GM12801 (cell line): Measurements from ENCODE around the gene MAD1L1.

Experiments
- CTCF ChIP-seq: IDR thresholded peaks from one replicate; pipeline ENCODE4 v1.5.1; 2011; ENCODE audit warnings: control low read depth; ENCODE audit not compliant: insufficient read length; ENCODE audit errors: extremely low read depth

MAD1L1 gene

GRCh38 chr7:1949681-1950055 lies 283.1 kb downstream of the MAD1L1 start:
- TF ChIP-seq CTCF = no peak

- no peak for TF ChIP-seq CTCF
Observed at GRCh38 chr7:1948887-1949680, 283.7 kb downstream of the MAD1L1 start.

- no peak for TF ChIP-seq CTCF
Observed at GRCh38 chr7:1948301-1948796, 284.4 kb downstream of the MAD1L1 start.

- TF ChIP-seq CTCF = no peak
Observed at GRCh38 chr7:1947586-1948217, 285.0 kb downstream of the MAD1L1 start.

GRCh38 chr7:1946773-1947450 lies 285.8 kb downstream of the MAD1L1 start:
- no peak for TF ChIP-seq CTCF

GRCh38 chr7:1946025-1946772 lies 286.5 kb downstream of the MAD1L1 start:
- no peak for TF ChIP-seq CTCF

- TF ChIP-seq CTCF = no peak
Observed at GRCh38 chr7:1945558-1945957, 287.2 kb downstream of the MAD1L1 start.
